ENCODE results near the gene MFGE8. TPM values are rescaled to one million over a fixed set of nuclear protein-coding genes. Genes with fewer than 3 reads are reported as not detected.

MFGE8 gene
- total and polyA plus RNA-seq, 10 donors, result 21.8 to 105 (median 66.0) TPM

DNA sequence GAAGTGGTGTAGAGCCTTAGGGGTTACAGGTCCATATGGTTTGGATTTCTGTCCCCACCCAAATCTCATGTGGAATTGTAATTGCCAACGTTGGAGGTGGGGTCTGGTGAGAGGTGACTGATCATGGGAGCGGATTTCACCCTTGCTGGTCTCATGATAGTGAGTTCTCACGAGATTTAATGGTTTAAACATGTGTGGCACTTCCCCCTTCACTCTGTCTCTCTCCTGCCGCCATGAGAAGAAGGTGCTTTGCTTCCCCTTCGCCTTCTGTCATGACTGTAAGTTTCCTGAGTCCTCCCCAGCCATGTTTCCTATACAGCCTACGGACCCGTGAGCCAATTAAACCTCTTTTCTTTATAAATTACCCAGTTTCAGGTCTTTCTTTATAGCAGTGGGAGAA lies 43.1 kb upstream of the MFGE8 start:
- H3K27me3 ChIP-seq (replicated peaks in 1 of 7), result peaks cover 0 to 12% (median 0%) of the 10 kb centered on the region in 7 donors
- H3K27ac ChIP-seq, result no peak overlapping the region
- no peak for DNase-seq
- H3K9me3 ChIP-seq, result no peaks in the 10 kb centered on the region
- H3K36me3 ChIP-seq, result no peaks in the 10 kb centered on the region
- no peak overlapping the region for H3K4me3 ChIP-seq
- WGBS, 5 donors, result 70 to 86% (median 75%) methylated on average over 7 of the region's 7 CpGs
- intact Hi-C loops (cut with DNase I; ENCODE audit: low total_unique reads), result no loop called here
- no peaks in the 10 kb centered on the region for H3K4me1 ChIP-seq
- TF ChIP-seq, protein P1, sequence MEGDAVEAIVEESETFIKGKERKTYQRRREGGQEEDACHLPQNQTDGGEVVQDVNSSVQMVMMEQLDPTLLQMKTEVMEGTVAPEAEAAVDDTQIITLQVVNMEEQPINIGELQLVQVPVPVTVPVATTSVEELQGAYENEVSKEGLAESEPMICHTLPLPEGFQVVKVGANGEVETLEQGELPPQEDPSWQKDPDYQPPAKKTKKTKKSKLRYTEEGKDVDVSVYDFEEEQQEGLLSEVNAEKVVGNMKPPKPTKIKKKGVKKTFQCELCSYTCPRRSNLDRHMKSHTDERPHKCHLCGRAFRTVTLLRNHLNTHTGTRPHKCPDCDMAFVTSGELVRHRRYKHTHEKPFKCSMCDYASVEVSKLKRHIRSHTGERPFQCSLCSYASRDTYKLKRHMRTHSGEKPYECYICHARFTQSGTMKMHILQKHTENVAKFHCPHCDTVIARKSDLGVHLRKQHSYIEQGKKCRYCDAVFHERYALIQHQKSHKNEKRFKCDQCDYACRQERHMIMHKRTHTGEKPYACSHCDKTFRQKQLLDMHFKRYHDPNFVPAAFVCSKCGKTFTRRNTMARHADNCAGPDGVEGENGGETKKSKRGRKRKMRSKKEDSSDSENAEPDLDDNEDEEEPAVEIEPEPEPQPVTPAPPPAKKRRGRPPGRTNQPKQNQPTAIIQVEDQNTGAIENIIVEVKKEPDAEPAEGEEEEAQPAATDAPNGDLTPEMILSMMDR (IDR thresholded peaks at IDR 0.05 in 8 of 11, conservative IDR thresholded peaks at IDR 0.05 in 3 of 11), result no peak
- TF ChIP-seq POLR2A (IDR thresholded peaks at IDR 0.05) (no peak), POLR2AphosphoS5 (IDR thresholded peaks at IDR 0.05) (no peak)

- no peaks in the 10 kb centered on the region for H3K4me1 ChIP-seq
- H3K27ac ChIP-seq, result no peak overlapping the region
- H3K4me3 ChIP-seq, result no peak overlapping the region
- H3K36me3 ChIP-seq, result no peaks in the 10 kb centered on the region
- TF ChIP-seq, protein P1 (IDR thresholded peaks at IDR 0.05 in 8 of 11, conservative IDR thresholded peaks at IDR 0.05 in 3 of 11), result no peak
- TF ChIP-seq POLR2A (IDR thresholded peaks at IDR 0.05), result no peak
- intact Hi-C loops (cut with DNase I; ENCODE audit: low total_unique reads), result no loop called here
- no peak for DNase-seq
- 78 to 90% (median 81%) methylated on average over 15 of the region's 15 CpGs for WGBS, 5 donors
- peaks cover 0 to 12% (median 0%) of the 10 kb centered on the region in 7 donors for H3K27me3 ChIP-seq (replicated peaks in 1 of 7)
- no peaks in the 10 kb centered on the region for H3K9me3 ChIP-seq
These were observed 41.5 kb upstream of the MFGE8 start for GRCh38 chr15:88954431-88955277.

GRCh38 chr15:88950600-88951160 lies 37.5 kb upstream of the MFGE8 start:
- H3K27ac ChIP-seq, result no peak overlapping the region
- no peaks in the 10 kb centered on the region for H3K36me3 ChIP-seq
- peaks cover 0 to 12% (median 0%) of the 10 kb centered on the region in 7 donors for H3K27me3 ChIP-seq (replicated peaks in 1 of 7)
- no peak for DNase-seq
- H3K4me3 ChIP-seq, result no peak overlapping the region
- no peaks in the 10 kb centered on the region for H3K9me3 ChIP-seq
- WGBS, 5 donors, result 91 to 95% (median 93%) methylated on average over 6 of the region's 6 CpGs
- intact Hi-C loops (cut with DNase I; ENCODE audit: low total_unique reads), result no loop called here
- H3K4me1 ChIP-seq, result no peaks in the 10 kb centered on the region
- TF ChIP-seq, protein P1 (IDR thresholded peaks at IDR 0.05 in 8 of 11, conservative IDR thresholded peaks at IDR 0.05 in 3 of 11), result no peak
- TF ChIP-seq POLR2A (IDR thresholded peaks at IDR 0.05), result no peak
- TF ChIP-seq POLR2AphosphoS5 (IDR thresholded peaks at IDR 0.05), result no peak

DNA sequence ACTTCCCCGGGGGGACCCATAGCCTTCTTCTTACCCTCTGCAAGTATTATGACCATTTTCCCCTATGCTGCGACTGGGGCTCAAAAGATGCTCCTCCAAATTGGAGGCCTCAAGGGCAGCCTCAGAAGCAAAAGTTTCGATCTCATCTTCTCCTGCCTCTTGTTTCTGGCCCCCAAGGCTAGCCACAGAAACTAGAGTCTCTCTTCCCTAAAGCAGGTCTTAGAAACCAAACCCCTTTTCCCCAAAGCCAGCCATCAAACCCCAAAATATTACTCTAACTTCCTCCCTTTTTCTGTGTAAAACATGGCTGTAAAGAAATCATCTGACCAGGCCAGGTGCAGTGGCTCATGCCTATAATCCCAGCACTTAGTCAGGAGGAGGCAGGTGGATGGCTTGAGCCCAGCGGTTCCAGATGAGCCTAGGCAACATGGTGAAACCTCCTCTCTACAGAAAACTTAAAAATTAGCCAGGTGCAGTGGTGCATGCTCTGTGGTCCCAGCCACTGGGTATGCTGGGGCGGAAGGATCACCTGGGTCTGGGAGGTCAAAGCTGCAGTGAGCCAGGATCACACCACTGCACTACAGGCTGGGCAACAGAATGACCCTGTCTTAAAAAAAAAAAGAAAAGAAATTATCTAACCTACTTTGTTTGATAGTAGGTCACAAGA lies 36.7 kb upstream of the MFGE8 start:
- intact Hi-C loops (cut with DNase I; ENCODE audit: low total_unique reads), result no loop called here
- Histone ChIP-seq H3K4me3 (no peak overlapping the region), H3K9me3 (no peaks in the 10 kb centered on the region), H3K36me3 (no peaks in the 10 kb centered on the region), H3K27ac (no peak overlapping the region), H3K27me3 (replicated peaks in 1 of 7) (peaks cover 0 to 4% (median 0%) of the 10 kb centered on the region in 7 donors), H3K4me1 (no peaks in the 10 kb centered on the region)
- DNase-seq, result no peak
- 82 to 96% (median 87%) methylated on average over 5 of the region's 5 CpGs for WGBS, 5 donors
- TF ChIP-seq POLR2AphosphoS5 (IDR thresholded peaks at IDR 0.05), result no peak
- TF ChIP-seq, protein P1 (IDR thresholded peaks at IDR 0.05 in 8 of 11, conservative IDR thresholded peaks at IDR 0.05 in 3 of 11), result no peak
- no peak for TF ChIP-seq POLR2A (IDR thresholded peaks at IDR 0.05)
